ENCODE measurements around the gene COPZ1. TPM values are rescaled to one million over a fixed set of nuclear protein-coding genes. Genes with fewer than 3 reads are reported as not detected.

Gene COPZ1
- total and polyA plus RNA-seq, 9 of the 15 experiments (the other 6 are each of a cell fraction or from before 2014, with no cell fraction given): 137 to 487 (median 233) TPM

DNA sequence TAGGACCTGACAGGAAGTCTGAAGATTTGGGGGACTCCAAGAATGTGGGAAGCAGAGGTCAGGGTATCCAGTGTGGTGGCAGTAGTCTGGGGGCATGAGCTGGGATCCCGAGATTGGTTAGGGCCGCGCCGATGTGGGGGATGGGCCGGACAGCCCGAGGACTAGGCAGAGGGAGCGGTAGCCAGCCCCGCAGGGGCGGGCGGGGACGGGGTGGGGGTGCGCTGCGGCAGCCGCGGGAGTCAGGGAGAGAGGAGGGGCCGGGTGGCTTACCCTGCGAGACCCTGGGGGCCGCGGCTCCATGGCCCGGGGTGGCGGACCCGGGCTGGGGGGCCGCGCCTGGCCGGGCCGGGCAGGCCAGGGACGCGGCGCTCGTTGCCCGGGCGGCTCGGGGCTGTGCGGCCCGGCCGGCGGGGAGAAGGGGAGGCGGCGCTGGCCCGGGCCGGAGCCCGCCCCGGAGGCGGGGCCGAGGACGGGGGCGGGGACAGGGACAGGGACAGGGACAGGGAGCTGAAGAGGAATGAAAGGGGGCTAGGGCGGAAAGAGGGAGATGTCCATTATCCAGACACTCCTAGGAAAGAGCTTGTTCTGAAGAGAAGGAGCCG, 54.0 kb downstream of the COPZ1 start (continued):
- TF ChIP-seq, protein P1, sequence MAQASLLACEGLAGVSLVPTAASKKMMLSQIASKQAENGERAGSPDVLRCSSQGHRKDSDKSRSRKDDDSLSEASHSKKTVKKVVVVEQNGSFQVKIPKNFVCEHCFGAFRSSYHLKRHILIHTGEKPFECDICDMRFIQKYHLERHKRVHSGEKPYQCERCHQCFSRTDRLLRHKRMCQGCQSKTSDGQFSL (CRISPR knock-in tag; IDR thresholded peaks at IDR 0.05): peak; percentile 74; the same call in 1 of the 2 replicates
- TF ChIP-seq, protein P1 (tag; IDR thresholded peaks at IDR 0.05): 0 out of 4 replicates have a peak, but pooled peaks of 1 of the 2 experiments have one; percentile 56
- TF ChIP-seq ZZZ3 (IDR thresholded peaks at IDR 0.05) (no peak), POLR2G (IDR thresholded peaks at IDR 0.05; ENCODE audit: low read depth, low read length) (peak; percentile 46; the same call in 1 of the 2 replicates), CC2D1A (IDR thresholded peaks at IDR 0.05) (no peak), CEBPG (CRISPR knock-in tag; IDR thresholded peaks at IDR 0.05) (no peak), CEBPG (tag; conservative IDR thresholded peaks at IDR 0.05 in 1 of 2, IDR thresholded peaks at IDR 0.05 in 1 of 2) (no peak), RB1 (IDR thresholded peaks at IDR 0.05; ENCODE audit: low read depth) (peak; percentile 54; the same call in 1 of the 2 replicates), BRD4 (IDR thresholded peaks at IDR 0.05) (no peak), TEAD2 (tag; IDR thresholded peaks at IDR 0.05) (no peak), CXXC5 (CRISPR knock-in tag; IDR thresholded peaks at IDR 0.05) (peak; percentile 36), ZNF830 (CRISPR knock-in tag; IDR thresholded peaks at IDR 0.05) (no peak), HNRNPH1 (optimal IDR thresholded peaks at IDR 0.05; ENCODE audit: low read depth, low read length) (no peak)
- TF ChIP-seq, protein P2, sequence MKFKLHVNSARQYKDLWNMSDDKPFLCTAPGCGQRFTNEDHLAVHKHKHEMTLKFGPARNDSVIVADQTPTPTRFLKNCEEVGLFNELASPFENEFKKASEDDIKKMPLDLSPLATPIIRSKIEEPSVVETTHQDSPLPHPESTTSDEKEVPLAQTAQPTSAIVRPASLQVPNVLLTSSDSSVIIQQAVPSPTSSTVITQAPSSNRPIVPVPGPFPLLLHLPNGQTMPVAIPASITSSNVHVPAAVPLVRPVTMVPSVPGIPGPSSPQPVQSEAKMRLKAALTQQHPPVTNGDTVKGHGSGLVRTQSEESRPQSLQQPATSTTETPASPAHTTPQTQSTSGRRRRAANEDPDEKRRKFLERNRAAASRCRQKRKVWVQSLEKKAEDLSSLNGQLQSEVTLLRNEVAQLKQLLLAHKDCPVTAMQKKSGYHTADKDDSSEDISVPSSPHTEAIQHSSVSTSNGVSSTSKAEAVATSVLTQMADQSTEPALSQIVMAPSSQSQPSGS (CRISPR knock-in tag; IDR thresholded peaks at IDR 0.05): no peak
- TF ChIP-seq, protein P3, sequence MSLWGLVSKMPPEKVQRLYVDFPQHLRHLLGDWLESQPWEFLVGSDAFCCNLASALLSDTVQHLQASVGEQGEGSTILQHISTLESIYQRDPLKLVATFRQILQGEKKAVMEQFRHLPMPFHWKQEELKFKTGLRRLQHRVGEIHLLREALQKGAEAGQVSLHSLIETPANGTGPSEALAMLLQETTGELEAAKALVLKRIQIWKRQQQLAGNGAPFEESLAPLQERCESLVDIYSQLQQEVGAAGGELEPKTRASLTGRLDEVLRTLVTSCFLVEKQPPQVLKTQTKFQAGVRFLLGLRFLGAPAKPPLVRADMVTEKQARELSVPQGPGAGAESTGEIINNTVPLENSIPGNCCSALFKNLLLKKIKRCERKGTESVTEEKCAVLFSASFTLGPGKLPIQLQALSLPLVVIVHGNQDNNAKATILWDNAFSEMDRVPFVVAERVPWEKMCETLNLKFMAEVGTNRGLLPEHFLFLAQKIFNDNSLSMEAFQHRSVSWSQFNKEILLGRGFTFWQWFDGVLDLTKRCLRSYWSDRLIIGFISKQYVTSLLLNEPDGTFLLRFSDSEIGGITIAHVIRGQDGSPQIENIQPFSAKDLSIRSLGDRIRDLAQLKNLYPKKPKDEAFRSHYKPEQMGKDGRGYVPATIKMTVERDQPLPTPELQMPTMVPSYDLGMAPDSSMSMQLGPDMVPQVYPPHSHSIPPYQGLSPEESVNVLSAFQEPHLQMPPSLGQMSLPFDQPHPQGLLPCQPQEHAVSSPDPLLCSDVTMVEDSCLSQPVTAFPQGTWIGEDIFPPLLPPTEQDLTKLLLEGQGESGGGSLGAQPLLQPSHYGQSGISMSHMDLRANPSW (CRISPR knock-in tag; IDR thresholded peaks at IDR 0.05): no peak
- TF ChIP-seq, protein P4, sequence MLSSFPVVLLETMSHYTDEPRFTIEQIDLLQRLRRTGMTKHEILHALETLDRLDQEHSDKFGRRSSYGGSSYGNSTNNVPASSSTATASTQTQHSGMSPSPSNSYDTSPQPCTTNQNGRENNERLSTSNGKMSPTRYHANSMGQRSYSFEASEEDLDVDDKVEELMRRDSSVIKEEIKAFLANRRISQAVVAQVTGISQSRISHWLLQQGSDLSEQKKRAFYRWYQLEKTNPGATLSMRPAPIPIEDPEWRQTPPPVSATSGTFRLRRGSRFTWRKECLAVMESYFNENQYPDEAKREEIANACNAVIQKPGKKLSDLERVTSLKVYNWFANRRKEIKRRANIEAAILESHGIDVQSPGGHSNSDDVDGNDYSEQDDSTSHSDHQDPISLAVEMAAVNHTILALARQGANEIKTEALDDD (IDR thresholded peaks at IDR 0.05): no peak
- TF ChIP-seq, protein P5, sequence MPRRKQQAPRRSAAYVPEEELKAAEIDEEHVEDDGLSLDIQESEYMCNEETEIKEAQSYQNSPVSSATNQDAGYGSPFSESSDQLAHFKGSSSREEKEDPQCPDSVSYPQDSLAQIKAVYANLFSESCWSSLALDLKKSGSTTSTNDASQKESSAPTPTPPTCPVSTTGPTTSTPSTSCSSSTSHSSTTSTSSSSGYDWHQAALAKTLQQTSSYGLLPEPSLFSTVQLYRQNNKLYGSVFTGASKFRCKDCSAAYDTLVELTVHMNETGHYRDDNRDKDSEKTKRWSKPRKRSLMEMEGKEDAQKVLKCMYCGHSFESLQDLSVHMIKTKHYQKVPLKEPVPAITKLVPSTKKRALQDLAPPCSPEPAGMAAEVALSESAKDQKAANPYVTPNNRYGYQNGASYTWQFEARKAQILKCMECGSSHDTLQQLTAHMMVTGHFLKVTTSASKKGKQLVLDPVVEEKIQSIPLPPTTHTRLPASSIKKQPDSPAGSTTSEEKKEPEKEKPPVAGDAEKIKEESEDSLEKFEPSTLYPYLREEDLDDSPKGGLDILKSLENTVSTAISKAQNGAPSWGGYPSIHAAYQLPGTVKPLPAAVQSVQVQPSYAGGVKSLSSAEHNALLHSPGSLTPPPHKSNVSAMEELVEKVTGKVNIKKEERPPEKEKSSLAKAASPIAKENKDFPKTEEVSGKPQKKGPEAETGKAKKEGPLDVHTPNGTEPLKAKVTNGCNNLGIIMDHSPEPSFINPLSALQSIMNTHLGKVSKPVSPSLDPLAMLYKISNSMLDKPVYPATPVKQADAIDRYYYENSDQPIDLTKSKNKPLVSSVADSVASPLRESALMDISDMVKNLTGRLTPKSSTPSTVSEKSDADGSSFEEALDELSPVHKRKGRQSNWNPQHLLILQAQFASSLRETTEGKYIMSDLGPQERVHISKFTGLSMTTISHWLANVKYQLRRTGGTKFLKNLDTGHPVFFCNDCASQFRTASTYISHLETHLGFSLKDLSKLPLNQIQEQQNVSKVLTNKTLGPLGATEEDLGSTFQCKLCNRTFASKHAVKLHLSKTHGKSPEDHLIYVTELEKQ (CRISPR knock-in tag; IDR thresholded peaks at IDR 0.05): no peak
